ENCODE results near the gene SLC24A3. TPM values are rescaled to one million over a fixed set of nuclear protein-coding genes. Genes with fewer than 3 reads are reported as not detected.

SLC24A3 gene
- total RNA-seq, 1 experiment from 2014 or later: 0.14 TPM

DNA sequence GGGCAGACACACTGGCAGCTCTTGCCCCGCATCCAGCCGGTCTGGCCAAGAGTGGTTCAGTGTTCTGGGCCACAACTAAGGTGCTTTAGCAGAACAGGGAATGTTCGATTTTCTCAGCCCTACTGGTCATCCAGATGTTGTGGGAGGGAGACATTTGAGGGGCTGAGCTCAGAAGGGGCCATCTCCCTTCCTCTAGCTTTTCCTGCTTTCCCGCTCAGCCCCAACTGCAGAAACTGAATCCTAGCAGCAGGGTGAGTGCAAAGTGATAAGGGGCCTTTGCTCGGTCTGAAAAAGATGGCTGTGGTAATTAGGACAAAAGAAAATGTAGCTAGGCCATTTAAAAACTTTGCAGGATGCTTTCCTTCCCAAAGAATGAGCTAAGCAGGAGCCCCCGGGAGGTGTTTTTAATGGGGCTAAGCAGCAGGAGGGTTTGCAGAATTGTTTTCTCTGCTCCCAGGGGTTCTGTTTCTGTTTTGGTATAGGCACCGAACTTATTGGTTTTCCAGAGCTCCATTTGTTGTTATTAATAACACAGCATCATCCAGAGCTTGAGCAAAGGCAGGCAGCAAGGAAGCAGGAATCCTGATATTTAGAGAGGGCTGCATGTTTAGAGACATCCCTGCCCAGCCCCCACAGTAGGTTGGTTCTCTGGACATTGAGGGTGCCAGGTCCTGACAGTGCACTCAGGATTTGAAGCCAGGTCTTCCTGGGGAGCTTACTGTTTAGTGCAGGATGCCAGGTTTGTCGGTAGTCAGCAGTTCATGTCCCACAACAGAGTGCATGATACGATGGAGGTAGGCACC lies 210.9 kb downstream of the SLC24A3 start:
- Mint-ChIP-seq H3K4me1 (ENCODE audit: low read depth, unreplicated experiment) (peaks cover 16% of the 10 kb centered on the region), H3K36me3 (ENCODE audit: insufficient read depth, unreplicated experiment) (no peaks in the 10 kb centered on the region), H3K27me3 (ENCODE audit: insufficient read depth, unreplicated experiment) (no peaks in the 10 kb centered on the region), H3K4me3 (ENCODE audit: unreplicated experiment) (no peak overlapping the region), H3K27ac (ENCODE audit: unreplicated experiment) (no peak overlapping the region), H3K9me3 (ENCODE audit: unreplicated experiment) (peaks cover 8% of the 10 kb centered on the region)
- DNase-seq: no peak
- ChIA-PET CTCF (no interaction called here), POLR2A (no interaction called here)
- intact Hi-C loops (cut with micrococcal nuclease; ENCODE audit: unreplicated experiment): no loop called here
- no TSS peak for BruUV-seq (replicated peaks)
- H3K4me3 ChIP-seq (ENCODE audit: low read depth, low read length): no peak overlapping the region
- TF ChIP-seq, protein P1, sequence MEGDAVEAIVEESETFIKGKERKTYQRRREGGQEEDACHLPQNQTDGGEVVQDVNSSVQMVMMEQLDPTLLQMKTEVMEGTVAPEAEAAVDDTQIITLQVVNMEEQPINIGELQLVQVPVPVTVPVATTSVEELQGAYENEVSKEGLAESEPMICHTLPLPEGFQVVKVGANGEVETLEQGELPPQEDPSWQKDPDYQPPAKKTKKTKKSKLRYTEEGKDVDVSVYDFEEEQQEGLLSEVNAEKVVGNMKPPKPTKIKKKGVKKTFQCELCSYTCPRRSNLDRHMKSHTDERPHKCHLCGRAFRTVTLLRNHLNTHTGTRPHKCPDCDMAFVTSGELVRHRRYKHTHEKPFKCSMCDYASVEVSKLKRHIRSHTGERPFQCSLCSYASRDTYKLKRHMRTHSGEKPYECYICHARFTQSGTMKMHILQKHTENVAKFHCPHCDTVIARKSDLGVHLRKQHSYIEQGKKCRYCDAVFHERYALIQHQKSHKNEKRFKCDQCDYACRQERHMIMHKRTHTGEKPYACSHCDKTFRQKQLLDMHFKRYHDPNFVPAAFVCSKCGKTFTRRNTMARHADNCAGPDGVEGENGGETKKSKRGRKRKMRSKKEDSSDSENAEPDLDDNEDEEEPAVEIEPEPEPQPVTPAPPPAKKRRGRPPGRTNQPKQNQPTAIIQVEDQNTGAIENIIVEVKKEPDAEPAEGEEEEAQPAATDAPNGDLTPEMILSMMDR (IDR thresholded peaks at IDR 0.05; ENCODE audit: insufficient read depth in 1 of 2, low read depth in 1 of 2, low read length in 1 of 2, severe bottlenecking in 1 of 2, unreplicated experiment in 1 of 2): no peak
- H3K9me3 ChIP-seq: 0 out of 2 replicates have a peak, but pooled peaks cover 2% of the 10 kb centered on the region
- H3K27me3 ChIP-seq (replicated peaks; ENCODE audit: control insufficient read depth, insufficient read depth, low read length): no peaks in the 10 kb centered on the region
- H3K4me1 ChIP-seq: peaks cover 12% of the 10 kb centered on the region
- H3K36me3 ChIP-seq (ENCODE audit: control insufficient read depth, insufficient read depth, low read length): no peaks in the 10 kb centered on the region

DNA sequence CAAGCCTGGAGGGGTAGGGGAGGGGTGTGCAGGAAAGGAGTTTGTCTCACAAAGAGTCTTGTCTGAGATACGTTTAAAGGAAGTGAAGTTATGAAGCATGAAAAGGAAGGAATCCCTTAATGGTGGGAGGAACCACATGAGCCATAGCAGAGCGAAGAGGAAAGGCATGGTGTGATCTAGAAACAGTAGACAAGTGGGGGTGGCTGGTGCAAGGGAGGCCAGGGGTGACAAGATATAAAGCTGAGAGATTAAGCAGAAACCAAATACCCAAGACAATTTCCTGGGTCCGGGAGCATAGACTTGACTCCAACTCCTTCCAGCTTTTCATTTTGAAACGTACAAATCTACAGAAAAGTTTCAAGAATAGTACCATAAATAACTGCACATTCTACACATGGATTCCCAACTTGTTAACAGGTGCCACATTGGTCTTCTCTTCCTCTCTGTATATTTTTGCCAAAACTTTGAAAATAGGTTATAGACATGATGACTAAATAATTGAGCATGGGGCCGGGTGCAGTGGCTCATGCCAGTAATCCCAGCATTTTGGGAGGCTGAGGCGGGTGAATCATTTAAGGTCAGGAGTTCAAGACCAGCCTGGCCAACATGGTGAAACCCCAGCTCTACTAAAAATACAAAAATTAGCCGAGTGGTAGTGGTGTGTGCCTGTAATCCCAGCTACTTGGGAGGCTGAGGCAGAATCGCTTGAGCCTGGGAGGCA lies 211.6 kb downstream of the SLC24A3 start:
- POLR2A ChIA-PET: no interaction called here
- H3K27ac Mint-ChIP-seq (ENCODE audit: unreplicated experiment): no peak overlapping the region
- no peaks in the 10 kb centered on the region for H3K27me3 Mint-ChIP-seq (ENCODE audit: insufficient read depth, unreplicated experiment)
- no peaks in the 10 kb centered on the region for H3K36me3 Mint-ChIP-seq (ENCODE audit: insufficient read depth, unreplicated experiment)
- Histone ChIP-seq H3K36me3 (ENCODE audit: control insufficient read depth, insufficient read depth, low read length) (no peaks in the 10 kb centered on the region), H3K27me3 (replicated peaks; ENCODE audit: control insufficient read depth, insufficient read depth, low read length) (no peaks in the 10 kb centered on the region), H3K4me3 (ENCODE audit: low read depth, low read length) (no peak overlapping the region), H3K4me1 (peaks cover 16% of the 10 kb centered on the region), H3K9me3 (0 out of 2 replicates have a peak, but pooled peaks cover 2% of the 10 kb centered on the region)
- H3K4me3 Mint-ChIP-seq (ENCODE audit: unreplicated experiment): no peak overlapping the region
- H3K4me1 Mint-ChIP-seq (ENCODE audit: low read depth, unreplicated experiment): peaks cover 19% of the 10 kb centered on the region
- intact Hi-C loops (cut with micrococcal nuclease; ENCODE audit: unreplicated experiment): no loop called here
- TF ChIP-seq, protein P1 (IDR thresholded peaks at IDR 0.05; ENCODE audit: insufficient read depth in 1 of 2, low read depth in 1 of 2, low read length in 1 of 2, severe bottlenecking in 1 of 2, unreplicated experiment in 1 of 2): no peak
- CTCF ChIA-PET: no interaction called here
- no peak for DNase-seq
- no TSS peak for BruUV-seq (replicated peaks)
- H3K9me3 Mint-ChIP-seq (ENCODE audit: unreplicated experiment): peaks cover 8% of the 10 kb centered on the region

DNA sequence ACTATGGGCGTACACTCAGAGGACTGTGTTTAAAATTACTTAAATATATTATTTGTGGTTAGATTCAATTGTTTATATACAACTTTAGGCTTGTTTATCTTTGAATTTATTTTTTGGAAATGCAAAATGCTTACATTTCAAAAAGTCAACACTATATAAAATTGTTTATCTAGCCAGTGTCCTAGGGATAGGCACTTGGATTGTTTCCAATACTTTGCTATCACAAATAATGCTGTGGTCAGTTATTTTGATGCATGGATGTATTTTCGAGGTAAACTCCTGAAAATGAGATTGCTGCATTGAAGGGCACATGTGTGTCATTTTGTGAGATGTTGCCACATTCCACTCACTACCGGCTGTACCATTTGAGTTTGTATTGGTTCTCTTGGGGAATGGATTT lies 213.9 kb downstream of the SLC24A3 start:
- Mint-ChIP-seq H3K27me3 (ENCODE audit: insufficient read depth, unreplicated experiment) (no peaks in the 10 kb centered on the region), H3K36me3 (ENCODE audit: insufficient read depth, unreplicated experiment) (no peaks in the 10 kb centered on the region), H3K27ac (ENCODE audit: unreplicated experiment) (no peak overlapping the region), H3K4me3 (ENCODE audit: unreplicated experiment) (peak overlapping the region; percentile 4), H3K4me1 (ENCODE audit: low read depth, unreplicated experiment) (peaks cover 24% of the 10 kb centered on the region), H3K9me3 (ENCODE audit: unreplicated experiment) (peaks cover 4% of the 10 kb centered on the region)
- TF ChIP-seq, protein P1 (IDR thresholded peaks at IDR 0.05; ENCODE audit: insufficient read depth in 1 of 2, low read depth in 1 of 2, low read length in 1 of 2, severe bottlenecking in 1 of 2, unreplicated experiment in 1 of 2): no peak
- CTCF ChIA-PET: no interaction called here
- no peaks in the 10 kb centered on the region for H3K27me3 ChIP-seq (replicated peaks; ENCODE audit: control insufficient read depth, insufficient read depth, low read length)
- H3K4me1 ChIP-seq: peaks cover 16% of the 10 kb centered on the region
- no peak for DNase-seq
- H3K4me3 ChIP-seq (ENCODE audit: low read depth, low read length): no peak overlapping the region
- BruUV-seq (replicated peaks): no TSS peak
- POLR2A ChIA-PET: no interaction called here
- H3K36me3 ChIP-seq (ENCODE audit: control insufficient read depth, insufficient read depth, low read length): no peaks in the 10 kb centered on the region
- intact Hi-C loops (cut with micrococcal nuclease; ENCODE audit: unreplicated experiment): no loop called here
- 0 out of 2 replicates have a peak, but pooled peaks cover 1% of the 10 kb centered on the region for H3K9me3 ChIP-seq
